ENCODE data around the gene BID. TPM values are rescaled to one million over a fixed set of nuclear protein-coding genes. Genes with fewer than 3 reads are reported as not detected.

Gene BID
- total RNA-seq: 10 to 100 TPM; 18.1 to 21.0 TPM

GRCh38 chr22:17774206-17774925 is at the start of gene BID:
BID (minus strand) TSS chr22:17774469; CDS start chr22:17750116, 24,353 bp downstream.
- Histone ChIP-seq H3K9me3 (no peaks in the 10 kb centered on the region), H3K27me3 (replicated peaks; ENCODE audit: insufficient read depth) (no peaks in the 10 kb centered on the region), H3K27ac (peak within 1 kb of the TSS; percentile 10 to 53), H3K4me1 (replicated peaks) (no peaks in the 10 kb centered on the region), H3K4me3 (peak within 1 kb of the TSS; percentile 83 to 85), H3K36me3 (no peaks in the 10 kb centered on the region)
- no peak for DNase-seq (ENCODE audit: low spot score)
- TF ChIP-seq, protein P1, sequence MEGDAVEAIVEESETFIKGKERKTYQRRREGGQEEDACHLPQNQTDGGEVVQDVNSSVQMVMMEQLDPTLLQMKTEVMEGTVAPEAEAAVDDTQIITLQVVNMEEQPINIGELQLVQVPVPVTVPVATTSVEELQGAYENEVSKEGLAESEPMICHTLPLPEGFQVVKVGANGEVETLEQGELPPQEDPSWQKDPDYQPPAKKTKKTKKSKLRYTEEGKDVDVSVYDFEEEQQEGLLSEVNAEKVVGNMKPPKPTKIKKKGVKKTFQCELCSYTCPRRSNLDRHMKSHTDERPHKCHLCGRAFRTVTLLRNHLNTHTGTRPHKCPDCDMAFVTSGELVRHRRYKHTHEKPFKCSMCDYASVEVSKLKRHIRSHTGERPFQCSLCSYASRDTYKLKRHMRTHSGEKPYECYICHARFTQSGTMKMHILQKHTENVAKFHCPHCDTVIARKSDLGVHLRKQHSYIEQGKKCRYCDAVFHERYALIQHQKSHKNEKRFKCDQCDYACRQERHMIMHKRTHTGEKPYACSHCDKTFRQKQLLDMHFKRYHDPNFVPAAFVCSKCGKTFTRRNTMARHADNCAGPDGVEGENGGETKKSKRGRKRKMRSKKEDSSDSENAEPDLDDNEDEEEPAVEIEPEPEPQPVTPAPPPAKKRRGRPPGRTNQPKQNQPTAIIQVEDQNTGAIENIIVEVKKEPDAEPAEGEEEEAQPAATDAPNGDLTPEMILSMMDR (IDR thresholded peaks at IDR 0.05): no peak
- peak; percentile 39 for TF ChIP-seq POLR2A (IDR thresholded peaks at IDR 0.05)
- no peak for TF ChIP-seq POLR2AphosphoS5 (IDR thresholded peaks at IDR 0.05)
- intact Hi-C loops (cut with DNase I): loop anchor here (5.0 kb wide), 1 partner anchor 37 kb away; no protein-coding TSS in a partner anchor
- 0% methylated on average over 18 of the region's 64 CpGs for WGBS

DNA sequence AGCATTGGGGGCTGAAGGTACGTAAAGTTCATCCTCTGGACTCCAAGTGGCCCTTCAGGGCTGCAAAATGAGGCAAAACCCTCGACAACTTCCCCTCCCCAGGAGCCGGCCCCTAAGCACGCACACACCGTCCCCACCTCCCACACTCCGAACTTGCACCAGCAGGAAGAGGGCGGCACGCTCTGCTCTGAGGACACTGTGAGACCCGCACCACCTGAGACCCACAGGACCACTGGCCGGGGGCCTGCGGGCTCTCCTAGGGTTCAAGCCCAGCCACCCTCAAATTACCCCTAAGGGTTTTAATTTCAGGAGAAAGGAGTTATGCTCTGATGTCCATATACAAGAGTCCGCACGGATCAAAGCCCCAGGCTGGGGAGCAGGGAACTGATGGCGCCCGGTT is 49.7 kb upstream of the BID start:
- intact Hi-C loops (cut with DNase I): no loop called here

GRCh38 chr22:17823226-17823625 is 49.0 kb upstream of the BID start:
- Histone ChIP-seq H3K36me3 (peaks cover 0 to 3% of the 10 kb centered on the region in 2 donors), H3K27ac (no peak overlapping the region), H3K27me3 (replicated peaks; ENCODE audit: insufficient read depth) (no peaks in the 10 kb centered on the region), H3K4me1 (replicated peaks) (no peaks in the 10 kb centered on the region), H3K4me3 (no peak overlapping the region), H3K9me3 (no peaks in the 10 kb centered on the region)
- no peak for DNase-seq (ENCODE audit: low spot score)
- 91% methylated on average over 4 of the region's 4 CpGs for WGBS
- no peak for TF ChIP-seq POLR2AphosphoS5 (IDR thresholded peaks at IDR 0.05)
- TF ChIP-seq POLR2A (IDR thresholded peaks at IDR 0.05): no peak
- TF ChIP-seq, protein P1 (IDR thresholded peaks at IDR 0.05): no peak
- intact Hi-C loops (cut with DNase I): no loop called here

More for the DNA sequence above, 49.7 kb upstream of the BID start:
- TF ChIP-seq, protein P1 (IDR thresholded peaks at IDR 0.05): no peak
- TF ChIP-seq POLR2AphosphoS5 (IDR thresholded peaks at IDR 0.05) (no peak), POLR2A (IDR thresholded peaks at IDR 0.05) (no peak)
- Histone ChIP-seq H3K27ac (no peak overlapping the region), H3K4me1 (replicated peaks) (no peaks in the 10 kb centered on the region), H3K9me3 (no peaks in the 10 kb centered on the region), H3K27me3 (replicated peaks; ENCODE audit: insufficient read depth) (no peaks in the 10 kb centered on the region), H3K36me3 (peaks cover 0 to 3% of the 10 kb centered on the region in 2 donors), H3K4me3 (no peak overlapping the region)
- DNase-seq (ENCODE audit: low spot score): no peak
- 77% methylated on average over 14 of the region's 15 CpGs for WGBS

- H3K4me1 ChIP-seq (replicated peaks): no peaks in the 10 kb centered on the region
- no peak for DNase-seq (ENCODE audit: low spot score)
- intact Hi-C loops (cut with DNase I): no loop called here
- 95% methylated on average over 10 of the region's 13 CpGs for whole genome bisulfite sequencing
- H3K36me3 ChIP-seq: peaks cover 3 to 5% of the 10 kb centered on the region in 2 donors
- H3K27ac ChIP-seq: no peak overlapping the region
- H3K27me3 ChIP-seq (replicated peaks; ENCODE audit: insufficient read depth): no peaks in the 10 kb centered on the region
- no peak overlapping the region for H3K4me3 ChIP-seq
- no peaks in the 10 kb centered on the region for H3K9me3 ChIP-seq
- TF ChIP-seq POLR2AphosphoS5 (IDR thresholded peaks at IDR 0.05) (no peak), POLR2A (IDR thresholded peaks at IDR 0.05) (no peak)
- TF ChIP-seq, protein P1 (IDR thresholded peaks at IDR 0.05): no peak
Measured at GRCh38 chr22:17822087-17822486, 47.8 kb upstream of the BID start.
